GM12801 (cell line): ENCODE measurements around the gene CDKL5.

Experiments used
- CTCF ChIP-seq: IDR thresholded peaks from one replicate; pipeline ENCODE4 v1.5.1; 2011; ENCODE audit warnings: control low read depth; ENCODE audit not compliant: insufficient read length; ENCODE audit errors: extremely low read depth

CDKL5 gene

GRCh38 chrX:18434896-18435295 lies 9.5 kb downstream of the CDKL5 start:
- no peak for TF ChIP-seq CTCF

- no peak for TF ChIP-seq CTCF
These were observed 10.6 kb downstream of the CDKL5 start for GRCh38 chrX:18436017-18436416.

- no peak for TF ChIP-seq CTCF
These were observed 15.4 kb downstream of the CDKL5 start for GRCh38 chrX:18440835-18441234.

- TF ChIP-seq CTCF, result no peak
These were observed 16.5 kb downstream of the CDKL5 start for GRCh38 chrX:18441780-18442367.

- no peak for TF ChIP-seq CTCF
These were observed 23.0 kb downstream of the CDKL5 start for GRCh38 chrX:18448416-18448815.

- TF ChIP-seq CTCF, result no peak
These were observed 23.8 kb downstream of the CDKL5 start for GRCh38 chrX:18449236-18449635.

- no peak for TF ChIP-seq CTCF
These were observed 30.0 kb downstream of the CDKL5 start for GRCh38 chrX:18455384-18455783.
